GM13976 (cell line): ENCODE results near the gene HLTF.
A peak's percentile ranks its signal among the peaks of the same experiment; 100 is the strongest.

Experiments
- DNase-seq: peaks from one replicate; pipeline ENCODE4 v3.0.0; 2012; ENCODE audit warnings: low spot score
- CTCF ChIP-seq: IDR thresholded peaks from 2 replicates; pipeline ENCODE4 v1.5.1; 2012; ENCODE audit warnings: borderline replicate concordance, mild to moderate bottlenecking; ENCODE audit not compliant: insufficient read depth; ENCODE audit errors: extremely low read depth, missing control alignments, control extremely low read depth
- in situ Hi-C: fragments of 300-500 bp; cut with MboI; formaldehyde crosslinking; loops from one replicate; pipeline ENCODE4 v1.12.0; 2022; ENCODE audit warnings: low sequenced_read_pairs, mixed read lengths, inconsistent platforms; ENCODE audit not compliant: unreplicated experiment

HLTF gene

GRCh38 chr3:149122721-149123578, 36.6 kb upstream of the HLTF start:
- DNase-seq = no peak
- in situ Hi-C loops = loop anchor here (25.0 kb wide), 1 partner anchor 364 kb away; no protein-coding TSS in a partner anchor
- TF ChIP-seq CTCF = no peak

GRCh38 chr3:149120051-149120972, 34.0 kb upstream of the HLTF start:
- in situ Hi-C loops = loop anchor here (25.0 kb wide), 1 partner anchor 367 kb away; no protein-coding TSS in a partner anchor
- peak; percentile 44 for TF ChIP-seq CTCF
- DNase-seq = peak; percentile 75

- TF ChIP-seq CTCF = no peak
- in situ Hi-C loops = loop anchor here (5.0 to 25.0 kb wide), 2 partner anchors 158 to 368 kb away; no protein-coding TSS in a partner anchor
- no peak for DNase-seq
Observed at GRCh38 chr3:149119466-149119865, 33.1 kb upstream of the HLTF start.

- no peak for TF ChIP-seq CTCF
- DNase-seq = no peak
- in situ Hi-C loops = loop anchor here (5.0 to 25.0 kb wide), 2 partner anchors 159 to 369 kb away; no protein-coding TSS in a partner anchor
Observed at GRCh38 chr3:149118724-149119123, 32.4 kb upstream of the HLTF start.

- DNase-seq = no peak
- in situ Hi-C loops = loop anchor here (5.0 to 25.0 kb wide), 2 partner anchors 162 to 372 kb away; no protein-coding TSS in a partner anchor
- no peak for TF ChIP-seq CTCF
Observed at GRCh38 chr3:149115114-149115513, 28.8 kb upstream of the HLTF start.

- no peak for TF ChIP-seq CTCF
- DNase-seq = no peak
- in situ Hi-C loops = loop anchor here (25.0 kb wide), 1 partner anchor 373 kb away; no protein-coding TSS in a partner anchor
Observed at GRCh38 chr3:149114458-149114857, 28.1 kb upstream of the HLTF start.
